GM19193 (cell line): ENCODE data around the gene FABP6.

Experiments used
- POLR2A ChIP-seq: IDR thresholded peaks from 4 replicates; pipeline ENCODE4 v1.6.1; 2011; ENCODE audit not compliant: insufficient read depth, insufficient read length; ENCODE audit errors: extremely low read depth

FABP6 gene

DNA sequence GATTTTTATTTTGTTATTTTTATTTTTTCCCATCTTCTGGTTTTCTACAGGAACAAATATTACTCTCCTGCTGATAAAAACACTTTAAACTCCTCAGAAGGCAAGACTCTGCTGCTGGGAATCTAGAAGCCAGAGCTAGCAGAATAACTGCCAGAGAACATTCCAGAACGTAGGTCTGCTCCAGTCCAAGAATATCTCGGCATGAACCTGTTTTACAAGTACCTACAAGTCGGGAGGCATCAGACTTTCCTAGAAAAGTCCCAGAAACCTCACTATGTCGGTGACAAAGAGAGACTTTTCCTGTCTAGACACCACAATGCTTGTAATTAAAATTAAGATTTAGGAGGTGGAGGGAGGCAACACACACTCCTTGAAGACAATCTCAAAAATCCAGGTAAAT lies 41.4 kb downstream of the FABP6 start:
- no peak for TF ChIP-seq POLR2A

DNA sequence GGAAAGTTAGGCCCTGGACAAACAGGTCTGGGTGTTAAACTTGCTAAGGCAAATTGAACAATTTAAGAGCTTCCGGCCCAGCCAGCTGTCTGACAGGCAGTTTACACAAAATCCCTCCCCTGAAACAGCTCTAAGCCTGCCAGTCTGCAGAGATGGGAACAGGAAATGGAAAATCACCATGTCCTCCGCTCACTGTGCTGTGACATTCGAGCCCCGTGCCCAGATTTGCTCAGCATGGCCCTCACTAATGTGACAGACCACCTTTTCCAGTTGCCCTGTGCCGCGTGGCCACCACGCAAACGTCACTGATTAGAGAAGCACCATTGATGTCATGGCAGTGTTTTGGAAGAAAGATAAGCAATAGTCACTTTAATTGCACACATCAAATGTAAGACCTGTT lies 42.1 kb downstream of the FABP6 start:
- no peak for TF ChIP-seq POLR2A

DNA sequence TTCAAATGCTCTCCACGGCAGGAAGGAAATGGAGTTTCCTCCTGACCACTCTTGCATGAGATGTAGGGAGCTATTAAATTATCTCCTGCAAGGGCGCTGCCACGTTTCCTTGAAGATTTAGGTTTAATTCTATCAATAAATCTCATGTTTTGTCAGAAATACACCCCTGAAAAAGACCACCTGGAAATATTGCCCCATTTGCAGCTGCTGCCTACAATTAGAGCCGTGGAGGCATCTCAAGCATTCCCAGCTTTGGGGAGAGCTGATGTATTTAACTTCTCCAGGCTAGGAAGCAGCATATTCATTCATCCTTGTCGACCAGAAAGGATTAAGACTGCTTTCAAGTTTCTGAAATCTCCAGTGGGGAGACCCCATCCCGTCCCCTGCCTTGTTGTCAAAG lies 42.5 kb downstream of the FABP6 start:
- no peak for TF ChIP-seq POLR2A

DNA sequence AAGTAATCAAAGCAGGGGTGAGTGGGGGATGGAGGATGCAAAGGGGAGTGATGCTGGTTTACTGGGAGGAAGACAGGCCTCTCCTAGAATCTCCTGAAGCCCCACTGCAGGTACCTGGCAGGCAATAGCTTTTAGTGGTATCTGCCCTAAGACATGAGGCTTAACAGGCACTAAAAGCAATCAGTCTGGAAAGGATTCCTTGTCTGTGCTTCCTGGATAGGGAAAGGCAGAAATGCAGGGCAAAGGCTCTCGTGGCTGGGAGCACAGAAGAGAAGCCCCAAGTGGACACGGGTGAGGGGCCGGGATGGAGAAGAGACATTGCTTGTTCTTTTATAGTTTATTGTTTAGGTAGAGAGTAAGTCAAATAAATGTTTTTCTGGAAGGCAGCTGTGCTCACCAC lies 43.0 kb downstream of the FABP6 start:
- TF ChIP-seq POLR2A = no peak

DNA sequence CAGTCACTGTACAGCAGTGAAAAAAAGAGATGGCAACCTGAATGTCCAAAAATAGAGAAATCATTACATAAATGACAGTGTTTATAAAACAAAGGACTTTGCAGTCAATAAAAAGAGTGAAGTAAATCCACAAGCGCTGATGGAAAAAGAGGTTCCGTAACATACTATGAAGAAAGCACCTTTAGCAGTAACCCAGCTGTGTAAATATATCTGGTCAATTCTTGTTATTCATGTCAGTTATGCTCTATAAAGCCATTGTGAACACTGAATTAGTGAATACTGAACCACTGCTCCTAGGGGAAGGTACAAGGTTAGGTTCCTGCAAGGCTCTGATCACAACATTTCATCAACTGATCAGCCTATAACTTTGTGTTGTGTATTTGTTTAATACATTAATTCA lies 43.6 kb downstream of the FABP6 start:
- no peak for TF ChIP-seq POLR2A

DNA sequence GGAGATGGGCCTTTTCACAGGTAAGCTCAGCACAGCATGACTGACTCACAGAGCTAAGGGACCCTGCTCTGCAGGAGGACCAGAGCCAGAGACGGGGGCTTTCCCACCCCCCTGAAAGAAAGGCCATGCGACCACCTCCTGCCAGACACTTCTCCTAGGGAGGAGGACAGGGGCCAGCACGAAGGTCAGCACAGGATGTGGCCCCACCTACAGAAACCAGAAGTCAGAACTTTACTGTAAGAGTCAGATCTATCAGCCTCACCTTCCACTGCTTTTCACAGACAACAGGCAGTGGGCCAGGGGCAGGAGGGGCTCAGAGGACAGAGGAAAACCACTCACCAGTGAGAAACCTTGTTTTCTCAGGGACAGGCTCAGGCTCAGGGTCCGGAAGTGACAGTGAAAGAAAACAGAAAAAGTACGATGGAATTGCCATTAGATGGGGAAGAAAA lies 45.2 kb downstream of the FABP6 start:
- TF ChIP-seq POLR2A = no peak

DNA sequence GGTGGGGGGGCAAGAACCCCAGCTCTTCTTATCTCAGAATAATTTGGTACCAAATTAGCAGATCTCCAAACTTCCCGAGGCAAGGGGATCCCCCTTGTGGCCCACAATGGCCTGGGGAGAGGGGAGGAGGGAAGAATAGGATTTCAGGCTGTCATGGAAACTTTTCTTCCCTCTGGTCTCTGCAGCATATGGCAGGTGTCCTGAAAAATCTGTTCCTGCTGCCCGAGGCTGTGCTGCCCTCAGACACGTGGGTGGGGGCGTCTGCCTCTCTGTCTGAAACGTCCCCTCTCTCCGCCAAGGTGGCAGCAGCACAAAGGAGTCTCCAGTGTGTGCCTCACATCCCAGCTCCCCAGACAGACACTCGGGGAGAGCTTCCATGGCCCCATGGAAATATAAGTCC lies 49.0 kb downstream of the FABP6 start:
- TF ChIP-seq POLR2A = no peak

DNA sequence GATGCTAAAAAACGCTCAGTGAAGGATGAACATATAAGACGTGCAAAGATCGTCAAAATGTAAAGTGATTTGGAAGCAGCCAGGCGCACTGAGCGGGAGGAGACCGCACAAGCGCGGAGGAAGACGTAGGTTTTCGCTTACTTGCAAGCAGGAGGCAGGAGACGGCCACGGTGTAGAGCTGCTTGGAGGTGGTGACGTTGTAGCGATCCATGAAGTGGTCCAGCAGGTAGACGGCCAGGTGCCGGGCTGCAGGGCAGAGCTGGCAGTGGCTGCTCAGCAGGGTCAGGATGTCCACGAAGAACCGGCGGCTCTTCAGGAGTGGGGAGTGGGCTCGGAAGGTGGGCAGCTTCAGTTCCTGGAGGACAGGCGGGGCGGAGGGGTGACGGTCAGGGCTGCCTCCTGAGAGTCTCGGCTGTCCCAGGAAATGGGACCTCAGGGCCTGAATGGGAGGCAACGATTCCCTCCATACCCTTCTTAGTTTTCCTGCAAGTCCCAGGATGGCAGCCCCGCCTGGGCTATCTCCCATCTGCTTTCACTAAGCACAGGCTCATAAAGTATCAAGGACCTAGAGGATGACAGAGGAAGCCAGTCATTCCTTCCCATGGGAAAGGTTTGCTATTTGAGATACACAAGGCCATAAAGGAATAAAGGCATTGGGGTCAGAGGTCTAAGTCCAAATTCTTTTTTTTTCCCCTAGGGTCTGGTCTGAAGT lies 51.2 kb downstream of the FABP6 start:
- TF ChIP-seq POLR2A = no peak

DNA sequence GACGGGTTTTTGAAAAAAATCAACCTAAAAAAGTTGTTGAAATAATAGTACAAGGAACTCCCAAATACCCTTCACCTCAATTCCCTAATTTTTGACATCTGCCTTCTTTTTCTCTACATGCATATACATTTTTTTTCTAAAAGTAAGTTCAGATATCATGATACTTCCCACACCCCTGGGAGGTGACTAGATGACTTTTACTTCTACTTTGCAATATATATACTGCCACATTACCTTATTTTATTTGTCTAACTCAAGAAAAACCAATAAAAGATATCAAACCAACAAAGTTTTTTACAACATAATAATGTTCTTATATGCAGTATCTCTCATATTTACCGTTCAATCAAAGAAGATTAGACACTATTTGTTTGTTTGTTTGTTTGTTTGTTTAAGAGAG lies 52.0 kb downstream of the FABP6 start:
- TF ChIP-seq POLR2A = no peak

DNA sequence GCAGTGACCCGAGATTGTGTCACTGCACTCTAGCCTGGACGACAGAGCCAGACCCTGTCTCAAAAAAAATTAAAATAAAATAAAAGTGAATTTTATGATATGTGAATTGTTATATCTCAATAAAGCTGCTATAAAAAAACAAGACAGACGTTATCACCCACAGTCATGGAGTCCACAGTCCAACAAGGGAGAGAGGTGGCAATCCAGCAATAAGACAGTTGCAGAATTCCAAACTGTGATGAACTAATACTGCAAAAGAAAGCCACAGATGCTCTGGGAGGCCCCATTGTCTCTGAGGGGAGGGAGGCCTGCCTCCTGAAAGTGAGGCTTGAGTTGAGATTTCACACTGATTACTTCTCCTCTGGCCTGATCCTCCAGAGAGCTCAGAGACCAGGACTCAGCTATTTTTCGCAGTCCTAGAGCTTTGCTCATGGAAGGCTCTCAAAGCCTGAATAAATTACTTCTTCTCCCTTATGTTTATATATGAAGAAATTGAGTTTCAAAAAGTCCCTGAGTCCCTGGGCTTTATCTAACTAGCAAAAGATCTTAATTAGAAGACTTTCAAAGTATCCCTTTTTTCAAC lies 55.1 kb downstream of the FABP6 start:
- TF ChIP-seq POLR2A = no peak

DNA sequence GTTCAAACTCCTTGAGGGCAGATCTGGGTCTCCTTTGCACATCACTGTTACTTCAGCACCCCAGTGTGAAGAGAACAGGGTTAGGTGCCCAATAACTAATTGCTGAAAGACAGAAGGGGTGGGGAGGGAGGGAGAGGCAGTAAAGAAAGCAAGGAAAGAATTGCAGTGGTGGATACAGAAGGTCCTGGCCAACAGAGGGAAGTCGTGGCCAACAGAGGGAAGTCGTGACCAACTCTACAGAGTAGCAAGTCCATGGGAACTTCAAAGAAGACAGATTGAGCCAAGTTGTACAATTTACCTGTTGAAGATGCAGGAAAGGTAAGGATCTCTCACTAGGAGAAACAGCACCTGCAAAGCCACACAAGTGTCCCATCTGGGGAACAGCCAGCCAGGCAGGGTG lies 56.0 kb downstream of the FABP6 start:
- TF ChIP-seq POLR2A = no peak

DNA sequence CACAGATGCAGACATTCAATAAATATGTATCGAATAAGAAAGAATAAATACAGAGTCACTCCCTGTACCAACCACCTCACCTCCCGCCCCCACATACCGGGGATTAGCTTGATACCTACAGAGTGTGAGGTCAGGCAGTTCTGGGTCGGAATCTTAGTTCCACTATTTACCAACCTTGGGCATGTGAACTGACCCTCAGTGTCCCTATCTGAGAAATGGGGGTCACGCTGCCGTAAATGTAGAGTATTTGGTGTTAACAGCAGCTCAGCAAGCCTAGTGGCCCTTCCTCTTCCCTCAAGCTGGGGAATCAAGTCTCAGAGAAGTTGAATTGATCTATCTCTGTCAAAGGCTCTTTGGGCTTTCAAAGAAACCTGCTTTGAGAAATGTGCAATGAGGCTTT lies 57.6 kb downstream of the FABP6 start:
- TF ChIP-seq POLR2A = no peak

DNA sequence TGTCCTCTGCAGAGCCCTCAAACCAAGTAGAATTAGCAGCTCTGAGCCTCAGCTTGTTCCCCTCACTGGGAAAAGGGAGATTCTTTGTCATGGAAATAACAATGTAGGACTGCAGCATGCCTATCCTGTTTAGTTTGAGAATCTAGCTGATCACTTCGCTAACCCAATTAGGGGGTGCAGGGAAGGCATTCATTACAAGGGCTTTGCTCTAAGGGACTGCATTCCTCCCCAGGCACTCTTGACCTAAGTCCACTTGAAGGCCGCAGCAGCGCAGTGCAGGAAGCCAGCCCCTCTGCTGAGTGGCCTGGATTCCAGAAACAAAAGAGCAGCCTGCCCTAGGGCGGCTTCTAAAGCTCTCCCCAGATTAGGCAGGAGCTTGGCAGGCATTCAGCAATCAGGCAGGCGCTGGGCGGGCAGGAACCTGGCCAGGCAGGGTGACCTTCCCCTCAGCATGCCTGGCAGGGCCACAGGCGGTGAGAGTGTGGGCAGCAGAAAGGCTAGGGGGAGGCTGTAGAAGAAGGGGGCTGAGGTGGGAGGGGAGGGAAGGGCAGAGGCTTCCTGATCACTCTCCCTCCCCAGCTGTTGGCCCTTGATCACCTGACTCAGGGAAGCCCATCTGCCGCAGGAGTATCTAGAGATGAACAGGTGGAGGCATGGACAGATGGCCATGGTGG lies 58.2 kb downstream of the FABP6 start:
- no peak for TF ChIP-seq POLR2A
